Prostate gland (tissue), 2 donors: ENCODE measurements around the gene ASCC3.

Source experiments
- POLR2A ChIP-seq: fragments of 450-650 bp; IDR thresholded peaks from one replicate; pipeline ENCODE4 v1.6.1; 2016; ENCODE audit warnings: antibody characterized with exemption, mild to moderate bottlenecking
- POLR2AphosphoS5 ChIP-seq: sonication (generic); formaldehyde crosslinking; IDR thresholded peaks from one replicate; pipeline ENCODE4 v1.6.1; 2017; ENCODE audit warnings: antibody characterized with exemption
- TF ChIP-seq, protein P1 (sequence below), 4 experiments: fragments of 200-600 bp in 2 of 4; fragments of 450-650 bp in 2 of 4; sonication (generic) in 2 of 4; IDR thresholded peaks; 1 replicate in 3 of 4; 2 replicates in 1 of 4; pipeline ENCODE4 v1.5.1; 2016 to 2019; ENCODE audit warnings: antibody characterized with exemption in 4 of 4, mild to moderate bottlenecking in 2 of 4, moderate library complexity in 2 of 4

DNA sequence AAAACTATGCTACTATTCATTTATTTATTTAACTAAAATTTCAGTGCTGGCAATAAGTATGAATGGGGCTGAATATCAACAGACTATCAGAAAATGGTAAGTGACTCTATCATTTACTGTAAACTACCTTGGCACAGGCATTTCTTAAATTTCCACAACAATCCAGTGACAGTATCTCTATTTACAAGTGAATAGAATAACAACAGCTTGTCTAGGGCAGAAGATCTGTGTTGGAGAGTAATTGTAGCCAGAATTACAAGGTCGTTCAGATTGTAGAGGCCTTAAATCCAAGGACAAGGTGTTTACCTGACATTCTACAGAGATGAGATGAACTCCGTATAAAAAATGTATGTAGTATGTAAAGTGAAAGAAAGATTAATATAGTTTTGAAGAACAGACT is 222.6 kb downstream of the ASCC3 start:
- TF ChIP-seq, protein P1, sequence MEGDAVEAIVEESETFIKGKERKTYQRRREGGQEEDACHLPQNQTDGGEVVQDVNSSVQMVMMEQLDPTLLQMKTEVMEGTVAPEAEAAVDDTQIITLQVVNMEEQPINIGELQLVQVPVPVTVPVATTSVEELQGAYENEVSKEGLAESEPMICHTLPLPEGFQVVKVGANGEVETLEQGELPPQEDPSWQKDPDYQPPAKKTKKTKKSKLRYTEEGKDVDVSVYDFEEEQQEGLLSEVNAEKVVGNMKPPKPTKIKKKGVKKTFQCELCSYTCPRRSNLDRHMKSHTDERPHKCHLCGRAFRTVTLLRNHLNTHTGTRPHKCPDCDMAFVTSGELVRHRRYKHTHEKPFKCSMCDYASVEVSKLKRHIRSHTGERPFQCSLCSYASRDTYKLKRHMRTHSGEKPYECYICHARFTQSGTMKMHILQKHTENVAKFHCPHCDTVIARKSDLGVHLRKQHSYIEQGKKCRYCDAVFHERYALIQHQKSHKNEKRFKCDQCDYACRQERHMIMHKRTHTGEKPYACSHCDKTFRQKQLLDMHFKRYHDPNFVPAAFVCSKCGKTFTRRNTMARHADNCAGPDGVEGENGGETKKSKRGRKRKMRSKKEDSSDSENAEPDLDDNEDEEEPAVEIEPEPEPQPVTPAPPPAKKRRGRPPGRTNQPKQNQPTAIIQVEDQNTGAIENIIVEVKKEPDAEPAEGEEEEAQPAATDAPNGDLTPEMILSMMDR (IDR thresholded peaks at IDR 0.05): no peak
- no peak for TF ChIP-seq POLR2A
- no peak for TF ChIP-seq POLR2AphosphoS5
